GM18508 (cell line): ENCODE data around the gene TRO.

Experiments used
- ATAC-seq: cut with Tn5 transposase; IDR thresholded peaks from one replicate; pipeline ENCODE4 v1.9.1; 2021; ENCODE audit warnings: moderate number of reproducible peaks; ENCODE audit not compliant: insufficient read depth, unreplicated experiment

The TRO gene

DNA sequence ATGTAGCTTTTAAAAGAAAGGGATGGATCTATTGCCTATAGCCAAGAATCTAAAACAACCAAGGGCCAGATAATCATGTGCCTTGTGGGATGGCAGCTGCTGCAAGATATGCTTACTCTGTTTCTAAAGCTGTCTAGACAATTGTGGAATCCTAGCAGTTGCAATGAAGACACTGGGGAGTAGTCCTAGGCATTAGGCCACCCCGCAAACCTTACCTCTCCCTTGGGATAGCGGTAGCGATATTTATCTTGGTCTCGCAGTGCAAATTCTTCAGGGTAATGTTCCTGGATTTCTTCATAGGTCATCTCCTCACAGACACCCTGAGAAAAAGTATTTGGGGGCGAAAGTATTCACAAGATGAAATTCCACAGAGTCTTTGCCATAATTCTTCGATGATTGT lies 24.6 kb downstream of the TRO start:
- no peak for ATAC-seq

DNA sequence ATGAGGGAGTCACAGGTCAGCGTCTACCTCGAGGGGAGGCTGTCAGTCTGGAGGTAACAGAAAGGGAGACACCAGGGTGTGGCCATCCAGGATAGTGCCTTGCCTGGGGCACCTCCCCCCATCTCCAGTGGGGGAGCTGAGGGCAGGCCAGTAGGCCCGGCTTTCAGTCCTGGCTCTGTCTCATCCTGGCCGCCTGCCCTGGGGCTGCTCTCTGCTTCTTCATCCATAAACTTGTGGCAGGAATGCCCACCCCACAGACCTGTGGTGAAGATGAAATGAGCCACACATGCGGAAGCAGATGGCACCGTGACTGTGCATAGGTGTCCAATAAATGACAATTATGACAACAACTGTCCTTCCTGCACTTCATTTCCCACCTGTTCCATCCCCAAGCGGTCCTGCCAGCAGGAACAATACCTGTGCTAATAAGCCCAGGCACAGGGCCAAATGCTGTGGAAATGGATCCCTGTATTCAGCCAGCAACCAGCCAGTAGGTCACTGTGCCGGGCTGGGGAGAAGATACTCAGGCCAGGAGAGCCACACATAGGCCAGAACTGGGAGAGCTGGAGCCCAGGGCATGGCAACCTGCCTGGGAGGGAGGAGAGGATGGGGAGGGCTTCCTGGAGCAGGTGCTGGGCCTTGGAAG lies 30.2 kb downstream of the TRO start:
- no peak for ATAC-seq

GRCh38 chrX:54961750-54962149 lies 41.1 kb downstream of the TRO start:
- ATAC-seq = no peak

- ATAC-seq = no peak
Observed at GRCh38 chrX:54964766-54965497, 44.3 kb downstream of the TRO start.

DNA sequence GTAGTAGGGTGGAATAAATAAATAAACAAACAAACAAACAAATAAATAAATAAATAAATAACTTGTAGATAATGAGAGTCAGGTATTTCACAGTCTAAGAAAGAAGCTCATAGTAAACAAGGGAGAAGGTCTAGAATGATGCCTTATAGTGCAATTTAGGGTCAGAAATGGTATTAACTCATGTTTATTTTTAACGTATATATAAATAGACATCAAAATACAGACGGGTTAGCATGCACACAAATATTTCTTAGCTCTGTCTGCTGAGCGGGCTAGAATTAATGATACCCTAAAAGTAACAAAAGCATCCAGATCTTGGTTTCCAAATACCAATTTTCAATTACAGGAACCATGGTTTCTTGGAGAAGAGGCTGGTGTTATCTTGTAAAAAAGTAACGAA lies 56.8 kb downstream of the TRO start:
- ATAC-seq = no peak

- ATAC-seq = no peak
Observed at GRCh38 chrX:54978448-54978847, 57.8 kb downstream of the TRO start.

DNA sequence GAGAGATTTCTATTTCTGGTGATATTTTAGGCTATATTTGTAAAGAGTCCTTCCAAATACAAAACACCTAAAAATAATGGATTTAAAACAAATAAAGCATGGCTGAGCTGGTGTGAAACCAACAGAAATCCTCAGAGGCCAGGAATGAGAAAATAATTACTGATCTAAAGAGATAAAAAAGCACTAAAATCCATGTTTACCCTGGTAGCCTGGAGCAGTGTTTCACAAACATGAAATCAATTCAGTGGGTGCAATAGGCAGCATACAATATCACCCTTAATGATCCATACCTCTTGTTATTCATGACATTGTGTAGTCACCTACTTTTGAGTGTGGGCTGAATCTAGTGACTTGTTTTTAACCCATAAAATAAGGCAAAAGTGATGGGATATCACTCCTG lies 58.8 kb downstream of the TRO start:
- ATAC-seq = no peak

- ATAC-seq = no peak
Observed at GRCh38 chrX:54980334-54980733, 59.7 kb downstream of the TRO start.
